PFSK-1 (cell line): Measurements from ENCODE around the gene VSNL1.

Experiments used
- FOXP2 ChIP-seq: optimal IDR thresholded peaks from 2 replicates; pipeline ENCODE3; 2011; ENCODE audit warnings: borderline replicate concordance, control low read depth, inconsistent platforms; ENCODE audit not compliant: insufficient read depth; ENCODE audit errors: extremely low read length, extremely low read depth
- POLR2AphosphoS5 ChIP-seq: IDR thresholded peaks from 2 replicates; pipeline ENCODE4 v1.6.1; 2012; ENCODE audit warnings: low read depth, mild to moderate bottlenecking, control low read depth, low read length, moderate library complexity
- REST ChIP-seq, 2 experiments: IDR thresholded peaks; 2 replicates each; pipeline versions ENCODE4 v1.6.1 to v1.8.0; 2011 to 2012; ENCODE audit warnings: low read depth in 2 of 2, low read length in 2 of 2, control low read depth in 1 of 2, inconsistent platforms in 1 of 2, mild to moderate bottlenecking in 1 of 2, moderate library complexity in 1 of 2; ENCODE audit not compliant: insufficient read depth in 1 of 2
- SIN3A ChIP-seq: IDR thresholded peaks from 2 replicates; pipeline ENCODE4 v1.6.1; 2012; ENCODE audit warnings: mild to moderate bottlenecking, low read length, moderate library complexity, borderline replicate concordance; ENCODE audit not compliant: insufficient read depth
- TAF1 ChIP-seq: IDR thresholded peaks from 2 replicates; pipeline ENCODE4 v1.6.1; 2012; ENCODE audit warnings: low read length, control low read depth, borderline replicate concordance; ENCODE audit not compliant: insufficient read depth

Gene VSNL1

GRCh38 chr2:17660219-17660618 is 119.7 kb downstream of the VSNL1 start:
- TF ChIP-seq FOXP2 (no peak), TAF1 (no peak), REST (IDR thresholded peaks at IDR 0.05; ENCODE audit: insufficient read depth in 1 of 2, low read depth in 2 of 2, low read length in 2 of 2) (no peak), SIN3A (no peak), POLR2AphosphoS5 (no peak)

DNA sequence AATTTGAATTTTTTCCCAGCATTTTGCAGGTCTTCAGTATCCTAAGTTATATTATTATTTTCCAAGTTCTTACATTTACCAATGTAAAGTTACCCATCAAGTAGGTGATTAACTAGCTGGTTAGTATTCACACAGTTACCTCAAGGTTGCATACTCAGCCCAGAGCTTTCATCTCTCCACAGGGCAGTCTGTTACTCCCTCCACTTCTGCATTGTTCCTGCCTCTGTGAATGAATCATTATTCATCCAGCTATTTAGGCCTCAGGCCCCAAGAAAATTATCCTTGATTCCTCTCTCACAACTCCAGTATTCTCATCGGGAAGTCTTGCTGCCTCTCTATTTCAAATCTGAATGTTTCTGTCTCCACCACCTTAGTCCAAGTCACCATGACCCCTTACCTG is 121.0 kb downstream of the VSNL1 start:
- TF ChIP-seq SIN3A (no peak), TAF1 (no peak), FOXP2 (no peak), POLR2AphosphoS5 (no peak), REST (IDR thresholded peaks at IDR 0.05; ENCODE audit: insufficient read depth in 1 of 2, low read depth in 2 of 2, low read length in 2 of 2) (no peak)

DNA sequence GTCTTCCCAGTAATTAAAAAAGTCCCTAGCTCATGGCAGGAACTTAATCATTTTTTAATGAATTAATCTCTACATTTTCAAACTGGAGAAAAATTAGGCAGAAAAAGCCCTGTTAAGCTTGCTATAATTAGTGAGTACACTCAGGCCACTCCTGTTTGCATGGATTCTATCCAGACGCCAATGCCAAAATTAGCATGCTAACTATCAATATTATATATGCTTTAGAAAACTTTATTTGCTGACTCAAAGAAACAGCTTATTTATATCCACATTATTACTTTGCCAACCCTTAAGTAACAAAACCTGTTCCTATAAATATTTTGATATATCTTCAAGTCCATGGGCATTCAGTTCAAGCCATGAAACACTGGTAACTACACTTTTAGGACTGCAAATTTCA is 122.2 kb downstream of the VSNL1 start:
- TF ChIP-seq REST (IDR thresholded peaks at IDR 0.05; ENCODE audit: insufficient read depth in 1 of 2, low read depth in 2 of 2, low read length in 2 of 2) (no peak), FOXP2 (no peak), SIN3A (no peak), TAF1 (no peak), POLR2AphosphoS5 (no peak)

GRCh38 chr2:17664534-17664933 is 124.0 kb downstream of the VSNL1 start:
- TF ChIP-seq SIN3A (no peak), POLR2AphosphoS5 (no peak), TAF1 (no peak), FOXP2 (no peak), REST (IDR thresholded peaks at IDR 0.05; ENCODE audit: insufficient read depth in 1 of 2, low read depth in 2 of 2, low read length in 2 of 2) (no peak)

GRCh38 chr2:17667898-17668297 is 127.4 kb downstream of the VSNL1 start:
- TF ChIP-seq TAF1 (no peak), SIN3A (no peak), FOXP2 (no peak), REST (IDR thresholded peaks at IDR 0.05; ENCODE audit: insufficient read depth in 1 of 2, low read depth in 2 of 2, low read length in 2 of 2) (no peak), POLR2AphosphoS5 (no peak)
